Gastroesophageal sphincter (tissue), 4 donors: ENCODE measurements around the gene OR14A16. TPM values are rescaled to one million over a fixed set of nuclear protein-coding genes. Genes with fewer than 3 reads are reported as not detected.

ENCODE experiments used
- ATAC-seq: fragments of 150-250 bp; one replicate; pipeline ENCODE4 v1.9.1; 2016; ENCODE audit warnings: mild to moderate bottlenecking, moderate library complexity
- H3K27ac ChIP-seq, 4 donors: fragments of 200-600 bp; sonication (generic) in 3 of 4; 1 replicate in 3 of 4; 2 replicates in 1 of 4; pipeline ENCODE4 v1.5.1; 2016 to 2019
- H3K27me3 ChIP-seq: fragments of 200-600 bp; sonication (generic); one replicate; pipeline ENCODE4 v1.5.1; 2019
- H3K36me3 ChIP-seq, 2 donors: fragments of 200-600 bp; sonication (generic); one replicate each; pipeline ENCODE4 v1.5.1; 2019; ENCODE audit warnings: control low read depth in 1 of 2
- H3K4me1 ChIP-seq, 3 donors: fragments of 200-600 bp; sonication (generic); 1 replicate in 2 of 3; 2 replicates in 1 of 3; pipeline ENCODE4 v1.5.1; 2016 to 2019; ENCODE audit warnings: control low read depth in 2 of 3
- H3K4me3 ChIP-seq, 2 donors: fragments of 200-600 bp; sonication (generic); one replicate each; pipeline ENCODE4 v1.5.1; 2019; ENCODE audit warnings: mild to moderate bottlenecking in 1 of 2, moderate library complexity in 1 of 2
- H3K9me3 ChIP-seq, 3 donors: fragments of 200-600 bp; sonication (generic); one replicate each; pipeline ENCODE4 v1.5.1; 2017 to 2019; ENCODE audit warnings: control low read depth in 2 of 3
- EP300 ChIP-seq: sonication (generic); formaldehyde crosslinking; IDR thresholded peaks from one replicate; pipeline ENCODE4 v1.6.1; 2017; ENCODE audit warnings: antibody characterized with exemption, mild to moderate bottlenecking
- POLR2A ChIP-seq, 2 donors: fragments of 450-650 bp; IDR thresholded peaks; one replicate each; pipeline ENCODE4 v1.6.1; 2017; ENCODE audit warnings: antibody characterized with exemption in 2 of 2, mild to moderate bottlenecking in 2 of 2, moderate library complexity in 1 of 2
- POLR2AphosphoS5 ChIP-seq: sonication (generic); formaldehyde crosslinking; IDR thresholded peaks from one replicate; pipeline ENCODE4 v1.6.1; 2017; ENCODE audit warnings: antibody characterized with exemption
- WGBS, 2 donors: methylation state at CpG; one replicate each; pipeline ENCODE4 v1.1.5; 2018; ENCODE audit warnings: low coverage in 1 of 2; 5-methylcytosine and 5-hydroxymethylcytosine counted together
- total RNA-seq, 4 donors: library from RNA; depleted of rRNA; stranded (reverse); fragments of >200 nt; gene quantifications; one replicate each; pipeline ENCODE4 v1.1.0, GENCODE V29; 2016
- TF ChIP-seq, protein P1 (sequence below), 4 experiments: fragments of 200-600 bp in 2 of 4; fragments of 450-650 bp in 2 of 4; sonication (generic) in 1 of 4; IDR thresholded peaks; one replicate each; pipeline ENCODE4 v1.5.1; 2017 to 2019; ENCODE audit warnings: antibody characterized with exemption in 4 of 4, mild to moderate bottlenecking in 2 of 4, moderate library complexity in 2 of 4

The OR14A16 gene
- total RNA-seq, 4 donors from 2014 or later: not detected

DNA sequence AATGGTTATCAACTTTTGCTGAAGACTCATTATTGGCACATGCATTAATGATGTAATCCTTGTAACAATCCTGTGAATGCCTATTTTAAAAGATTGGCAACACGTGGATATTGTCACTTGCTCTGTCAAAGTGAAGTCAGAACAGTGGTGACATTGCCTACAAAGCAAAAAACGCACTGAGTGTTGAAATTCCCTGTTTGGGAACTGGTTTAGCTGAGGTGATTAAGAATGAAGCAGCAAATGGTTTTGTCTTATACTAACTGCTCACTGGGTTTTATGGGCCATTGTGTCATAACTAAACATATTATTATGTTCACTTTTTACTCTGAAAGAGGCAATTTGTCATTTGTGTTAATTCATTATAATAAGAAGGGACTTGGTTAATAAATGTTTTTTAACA is 11.3 kb downstream of the OR14A16 start:
- no peaks in the 10 kb centered on the region for H3K4me1 ChIP-seq
- no peak for TF ChIP-seq EP300
- TF ChIP-seq, protein P1, sequence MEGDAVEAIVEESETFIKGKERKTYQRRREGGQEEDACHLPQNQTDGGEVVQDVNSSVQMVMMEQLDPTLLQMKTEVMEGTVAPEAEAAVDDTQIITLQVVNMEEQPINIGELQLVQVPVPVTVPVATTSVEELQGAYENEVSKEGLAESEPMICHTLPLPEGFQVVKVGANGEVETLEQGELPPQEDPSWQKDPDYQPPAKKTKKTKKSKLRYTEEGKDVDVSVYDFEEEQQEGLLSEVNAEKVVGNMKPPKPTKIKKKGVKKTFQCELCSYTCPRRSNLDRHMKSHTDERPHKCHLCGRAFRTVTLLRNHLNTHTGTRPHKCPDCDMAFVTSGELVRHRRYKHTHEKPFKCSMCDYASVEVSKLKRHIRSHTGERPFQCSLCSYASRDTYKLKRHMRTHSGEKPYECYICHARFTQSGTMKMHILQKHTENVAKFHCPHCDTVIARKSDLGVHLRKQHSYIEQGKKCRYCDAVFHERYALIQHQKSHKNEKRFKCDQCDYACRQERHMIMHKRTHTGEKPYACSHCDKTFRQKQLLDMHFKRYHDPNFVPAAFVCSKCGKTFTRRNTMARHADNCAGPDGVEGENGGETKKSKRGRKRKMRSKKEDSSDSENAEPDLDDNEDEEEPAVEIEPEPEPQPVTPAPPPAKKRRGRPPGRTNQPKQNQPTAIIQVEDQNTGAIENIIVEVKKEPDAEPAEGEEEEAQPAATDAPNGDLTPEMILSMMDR (IDR thresholded peaks at IDR 0.05): no peak
- TF ChIP-seq POLR2AphosphoS5: no peak
- no peak for TF ChIP-seq POLR2A (IDR thresholded peaks at IDR 0.05)
- 48 to 88% methylated on average over 2 of the region's 2 CpGs for WGBS, 2 donors
- ATAC-seq: no peak
- H3K27ac ChIP-seq: no peak overlapping the region
- no peaks in the 10 kb centered on the region for H3K36me3 ChIP-seq
- H3K27me3 ChIP-seq: no peaks in the 10 kb centered on the region
- H3K4me3 ChIP-seq: no peak overlapping the region
- no peaks in the 10 kb centered on the region for H3K9me3 ChIP-seq

DNA sequence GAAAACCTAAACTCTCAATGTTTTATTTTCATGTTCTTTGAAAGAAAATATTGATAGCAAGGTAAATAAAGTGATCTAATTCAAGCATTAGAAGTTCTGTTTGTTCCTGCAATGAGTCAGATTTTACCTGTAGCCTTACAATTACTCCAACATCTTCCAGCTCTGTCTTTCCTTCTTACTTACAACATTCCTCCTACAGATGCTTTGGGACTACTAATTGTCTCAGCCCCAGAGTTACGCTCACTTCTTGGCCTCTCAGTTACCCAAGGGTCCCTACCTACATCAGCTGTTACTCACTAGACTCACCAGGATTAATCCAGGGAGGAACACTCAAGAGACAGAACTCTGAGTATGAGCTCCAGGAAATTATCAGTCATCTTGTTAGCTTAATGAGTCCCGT is 26.4 kb downstream of the OR14A16 start:
- H3K27me3 ChIP-seq: no peaks in the 10 kb centered on the region
- no peak overlapping the region for H3K4me3 ChIP-seq
- no peaks in the 10 kb centered on the region for H3K9me3 ChIP-seq
- 24 to 30% methylated on average over 2 of the region's 2 CpGs for WGBS, 2 donors
- no peak overlapping the region for H3K27ac ChIP-seq
- no peak for ATAC-seq
- TF ChIP-seq POLR2AphosphoS5 (no peak), EP300 (no peak), POLR2A (IDR thresholded peaks at IDR 0.05) (no peak)
- TF ChIP-seq, protein P1 (IDR thresholded peaks at IDR 0.05): no peak
- H3K4me1 ChIP-seq: no peaks in the 10 kb centered on the region
- no peaks in the 10 kb centered on the region for H3K36me3 ChIP-seq

DNA sequence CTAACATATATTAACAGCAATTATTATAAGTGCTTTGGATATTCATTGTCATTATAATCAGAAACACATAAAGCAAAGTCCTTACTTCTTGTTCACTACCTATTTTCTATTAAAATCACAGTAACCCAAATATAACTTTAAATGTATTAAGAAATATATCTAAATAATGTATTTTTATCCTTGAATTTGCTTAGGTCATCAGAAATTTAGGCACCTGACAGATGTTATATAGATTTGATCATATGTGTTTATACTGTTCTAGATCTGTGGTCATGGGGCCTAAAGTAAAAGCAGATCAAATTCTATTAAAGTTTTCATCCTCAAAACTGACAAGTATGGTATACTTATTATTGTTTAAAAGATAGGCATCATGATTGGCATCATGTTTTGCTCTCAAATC is 54.3 kb downstream of the OR14A16 start:
- peaks cover 0 to 5% (median 0%) of the 10 kb centered on the region in 3 donors for H3K9me3 ChIP-seq
- no peak overlapping the region for H3K4me3 ChIP-seq
- ATAC-seq: no peak
- H3K27ac ChIP-seq: no peak overlapping the region
- no peaks in the 10 kb centered on the region for H3K36me3 ChIP-seq
- H3K27me3 ChIP-seq: no peaks in the 10 kb centered on the region
- H3K4me1 ChIP-seq: no peaks in the 10 kb centered on the region
- TF ChIP-seq EP300: no peak
- no peak for TF ChIP-seq POLR2AphosphoS5
- TF ChIP-seq, protein P1 (IDR thresholded peaks at IDR 0.05): no peak
- no peak for TF ChIP-seq POLR2A (IDR thresholded peaks at IDR 0.05)

Other genes with a start within 250 kb of the OR14A16 start
- not detected for gene OR2G2, start 235.8 kb downstream of the OR14A16 start, total RNA-seq
- gene OR2G3, start 218.5 kb downstream of the OR14A16 start, total RNA-seq: not detected
- gene OR13G1, start 144.4 kb downstream of the OR14A16 start, total RNA-seq: not detected
- not detected for gene OR6F1, start 107.5 kb downstream of the OR14A16 start, total RNA-seq
- gene OR14K1, start 85.5 kb downstream of the OR14A16 start, total RNA-seq: not detected
- not detected for gene OR14A2, start 76.0 kb downstream of the OR14A16 start, total RNA-seq
- gene OR1C1, start 63.6 kb downstream of the OR14A16 start, total RNA-seq: not detected
- not detected for gene OR11L1, start 17.8 kb upstream of the OR14A16 start, total RNA-seq
- gene TRIM58, start 33.1 kb upstream of the OR14A16 start, total RNA-seq: 1 to 10 TPM in 1 of 4 donors, under 1 TPM in 2, not detected in 1; 0.81 to 9.1 (median 0.89) TPM
- gene OR2W3, start 71.5 kb upstream of the OR14A16 start, total RNA-seq: 1 to 10 TPM in 1 of 4 donors, under 1 TPM in 2, not detected in 1; 0.39 to 1.6 (median 0.40) TPM
- not detected for gene OR2T8, start 96.1 kb upstream of the OR14A16 start, total RNA-seq
- gene OR2AJ1, start 100.8 kb upstream of the OR14A16 start, total RNA-seq: not detected
- gene OR2L8, start 124.7 kb upstream of the OR14A16 start, total RNA-seq: not detected
- gene OR2AK2, start 141.1 kb upstream of the OR14A16 start, total RNA-seq: not detected
- gene OR2L5, start 189.5 kb upstream of the OR14A16 start, total RNA-seq: not detected
- not detected for gene OR2L2, start 206.0 kb upstream of the OR14A16 start, total RNA-seq
- gene OR2L3, start 222.7 kb upstream of the OR14A16 start, total RNA-seq: not detected